Mucosa of descending colon (tissue), 3 donors: Measurements from ENCODE around the gene OBSL1. TPM values are rescaled to one million over a fixed set of nuclear protein-coding genes. Genes with fewer than 3 reads are reported as not detected.

ENCODE experiments used
- ATAC-seq: fragments of 200-7000 bp; cut with Tn5 transposase; one replicate; pipeline ENCODE4 v1.9.1; 2020; ENCODE audit warnings: mild to moderate bottlenecking, moderate library complexity
- DNase-seq, 3 donors: peaks; one replicate each; pipeline ENCODE4 v3.0.0-alpha.2; 2020
- H3K36me3 ChIP-seq: fragments of 200-600 bp; one replicate; pipeline ENCODE4 v1.8.0; 2021; ENCODE audit warnings: low read depth, mild to moderate bottlenecking
- H3K4me1 ChIP-seq: fragments of 200-600 bp; one replicate; pipeline ENCODE4 v1.8.0; 2021; ENCODE audit warnings: low read depth, mild to moderate bottlenecking
- H3K4me3 ChIP-seq: fragments of 200-600 bp; one replicate; pipeline ENCODE4 v1.8.0; 2021; ENCODE audit warnings: mild to moderate bottlenecking
- H3K9me3 ChIP-seq: fragments of 200-600 bp; one replicate; pipeline ENCODE4 v1.8.0; 2021; ENCODE audit warnings: mild to moderate bottlenecking
- CTCF ChIP-seq: fragments of 200-600 bp; IDR thresholded peaks from one replicate; pipeline ENCODE4 v1.8.0; 2022; ENCODE audit warnings: antibody characterized with exemption, mild to moderate bottlenecking
- intact Hi-C, 2 donors: fragments of 100-400 bp; cut with DNase I in 1 of 2; cut with micrococcal nuclease in 1 of 2; formaldehyde crosslinking; loops; one replicate each; pipeline versions ENCODE4 v1.11.0 to v1.11.1; 2022; cut with DNase I, micrococcal nuclease
- total RNA-seq, 3 donors: library from RNA; stranded (reverse); fragmentation: NEBNext Ultra II Directional in 2 of 3; extraction: Animal tissue kit (Norgen Biotek cat#: 25700) in 2 of 3; gene quantifications; one replicate each; pipeline versions ENCODE4 v1.2.1 to v1.2.4, GENCODE V29; 2021 to 2023
- donor health status: DM: no; HTN: no; CAD: no; lungs with moderate emphysema.
- donor health status: DM: no; HTN: no; CAD: no.
- donor health status: DM: no; HTN: yes; CAD: no.

The OBSL1 gene
- total RNA-seq, 3 donors from 2014 or later = 7.6 to 53.0 (median 12.6) TPM

DNA sequence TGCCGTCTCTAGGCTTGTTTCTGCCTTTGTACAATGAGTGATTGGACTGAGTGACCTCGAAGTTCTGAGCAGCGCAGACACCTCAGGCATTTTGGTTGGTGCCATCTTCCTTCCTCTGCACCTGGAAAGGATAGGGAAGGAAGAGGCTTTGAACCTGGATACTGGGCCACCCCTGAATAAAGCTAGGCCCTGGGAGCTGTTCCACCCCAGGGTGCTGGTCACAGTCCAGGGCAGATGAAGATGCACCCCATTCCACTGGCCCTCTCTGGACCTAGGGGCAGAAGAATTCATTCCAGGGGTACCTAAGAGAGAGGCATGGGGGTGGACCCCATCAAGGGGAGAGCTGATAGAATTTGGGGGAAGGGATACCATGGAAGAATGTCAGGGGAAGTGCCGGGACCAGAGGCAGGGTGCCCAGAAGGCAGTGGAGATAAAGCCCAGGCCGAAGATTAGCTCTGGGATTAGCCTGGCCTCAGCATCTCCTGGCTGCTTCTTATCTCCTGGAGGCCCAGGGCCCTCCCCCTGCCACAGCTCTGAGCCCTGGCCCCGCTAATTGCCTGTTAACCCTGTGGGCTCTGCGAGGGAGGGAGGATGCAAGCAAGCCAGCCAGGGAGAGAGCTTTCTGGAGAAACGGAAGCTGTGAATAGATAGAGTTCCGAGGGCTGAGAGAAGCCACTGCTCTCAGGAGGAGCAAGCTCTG lies 45.7 kb downstream of the OBSL1 start:
- intact Hi-C loops = loop anchor here in 1 of 2 donors (5.0 kb wide), 1 partner anchor 123 kb away; no protein-coding TSS in a partner anchor
- no peak for TF ChIP-seq CTCF
- no peaks in the 10 kb centered on the region for H3K4me1 ChIP-seq
- no peak overlapping the region for H3K4me3 ChIP-seq
- no peaks in the 10 kb centered on the region for H3K9me3 ChIP-seq
- DNase-seq = no peak
- no peaks in the 10 kb centered on the region for H3K36me3 ChIP-seq
- no peak for ATAC-seq

DNA sequence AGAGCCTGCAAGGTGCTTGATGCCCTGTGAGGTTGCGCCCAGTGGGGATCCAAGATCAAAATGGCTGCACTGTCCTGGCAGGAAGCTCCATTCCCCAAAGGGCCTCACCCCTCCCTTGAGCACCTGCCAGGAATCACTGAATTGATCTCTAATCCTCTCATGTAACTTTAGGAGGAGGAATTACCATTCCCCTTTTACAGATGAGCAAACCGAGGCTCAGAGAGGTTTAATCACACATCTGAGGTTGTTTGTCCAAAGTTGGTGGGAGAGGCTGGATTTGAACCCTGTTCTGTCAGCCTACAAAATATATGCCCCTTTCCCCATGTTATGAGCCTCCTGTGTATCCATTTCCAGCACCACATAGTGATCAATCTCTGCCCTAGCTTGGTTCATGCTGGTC lies 46.5 kb downstream of the OBSL1 start:
- H3K4me3 ChIP-seq = no peak overlapping the region
- DNase-seq (no peak), ATAC-seq (no peak)
- H3K9me3 ChIP-seq = no peaks in the 10 kb centered on the region
- H3K4me1 ChIP-seq = no peaks in the 10 kb centered on the region
- intact Hi-C loops = loop anchor here in 1 of 2 donors (5.0 kb wide), 1 partner anchor 123 kb away; no protein-coding TSS in a partner anchor
- H3K36me3 ChIP-seq = no peaks in the 10 kb centered on the region
- TF ChIP-seq CTCF = no peak

DNA sequence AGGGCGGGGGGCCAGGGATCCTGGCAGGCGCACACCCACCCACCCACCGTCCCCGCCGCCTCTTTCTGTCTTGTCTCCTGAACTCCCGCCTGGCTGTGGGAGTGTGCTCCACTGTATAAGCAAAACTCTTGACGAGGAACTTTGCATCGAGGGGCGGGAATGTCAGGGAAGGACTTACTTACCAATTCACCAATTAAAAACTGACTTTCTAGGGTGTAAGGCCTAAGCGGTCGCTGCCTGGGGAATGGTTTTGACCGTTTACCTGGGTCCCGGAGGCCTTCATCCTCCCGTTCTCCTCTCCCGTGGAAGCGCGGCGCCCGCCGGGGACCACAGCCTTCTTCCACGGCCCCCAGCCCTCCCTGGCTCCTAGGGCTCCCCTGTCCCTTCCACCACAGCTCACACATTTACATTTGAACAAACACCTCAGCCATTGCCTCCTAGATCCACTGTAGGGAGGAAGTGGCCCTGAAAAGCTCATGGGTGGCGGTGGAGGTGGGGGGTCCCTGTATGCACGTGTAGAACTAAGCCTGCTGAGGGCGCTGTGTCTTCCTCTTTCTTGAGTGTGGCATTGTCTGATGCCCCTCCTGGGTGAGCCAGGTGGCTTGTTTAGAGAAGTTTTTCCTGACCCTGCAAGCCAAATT lies 48.2 kb downstream of the OBSL1 start:
- DNase-seq (peak in 1 of 3 donors; percentile 25), ATAC-seq (no peak)
- no peaks in the 10 kb centered on the region for H3K9me3 ChIP-seq
- no peaks in the 10 kb centered on the region for H3K4me1 ChIP-seq
- intact Hi-C loops = no loop called here
- H3K4me3 ChIP-seq = no peak overlapping the region
- H3K36me3 ChIP-seq = no peaks in the 10 kb centered on the region
- no peak for TF ChIP-seq CTCF

DNA sequence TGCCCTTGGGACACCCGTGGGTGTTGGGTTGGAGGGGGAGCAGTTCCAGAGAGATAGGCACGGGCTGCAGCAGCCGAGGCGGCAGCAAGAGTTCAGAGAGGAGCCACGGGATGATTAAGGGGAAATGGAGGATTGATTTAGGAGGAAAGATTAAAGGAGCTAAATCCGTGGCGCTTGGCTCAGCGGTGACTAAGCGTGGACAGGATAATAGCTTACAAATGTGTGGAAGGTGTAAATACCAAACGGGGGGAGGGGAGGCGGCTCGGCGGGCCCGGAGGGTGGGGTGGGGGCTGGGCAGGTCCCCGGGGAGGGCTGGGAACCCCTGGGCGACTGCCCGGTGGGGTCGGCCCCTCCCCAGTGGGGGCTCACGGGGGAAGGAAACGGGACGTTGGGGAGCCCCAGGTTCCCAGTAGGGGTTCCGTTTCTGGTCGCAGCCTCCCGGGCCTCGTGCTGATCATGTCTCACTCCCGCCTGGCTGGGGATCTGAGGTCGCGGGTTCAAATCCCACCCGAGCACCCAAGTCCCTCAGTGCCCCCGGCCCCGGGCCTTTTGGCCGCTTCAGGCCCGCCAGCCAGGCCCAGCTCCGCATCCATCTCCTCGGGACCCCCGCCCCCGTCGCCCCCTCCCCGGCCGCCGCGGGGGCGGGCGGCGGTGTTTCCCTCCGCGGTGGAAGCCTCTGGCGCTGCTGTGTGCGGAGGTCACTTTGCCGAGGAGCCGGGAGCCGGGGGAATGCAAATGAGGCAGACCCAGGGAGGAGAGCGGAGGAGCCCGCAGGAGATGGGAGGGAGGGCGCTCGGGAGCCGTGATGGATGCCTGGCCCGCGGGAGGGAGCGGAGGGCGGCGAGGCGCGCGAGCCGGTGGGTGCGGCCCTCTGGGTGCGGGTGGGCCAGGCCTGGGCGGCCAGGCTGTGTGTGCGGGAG lies 49.0 kb downstream of the OBSL1 start:
- TF ChIP-seq CTCF = no peak
- no peaks in the 10 kb centered on the region for H3K9me3 ChIP-seq
- no peaks in the 10 kb centered on the region for H3K4me1 ChIP-seq
- H3K36me3 ChIP-seq = no peaks in the 10 kb centered on the region
- DNase-seq = peak in 1 of 3 donors; percentile 47
- H3K4me3 ChIP-seq = no peak overlapping the region
- intact Hi-C loops = no loop called here
- ATAC-seq = peak; percentile 16

GRCh38 chr2:219521066-219521880 lies 50.1 kb downstream of the OBSL1 start:
- Histone ChIP-seq H3K4me3 (no peak overlapping the region), H3K9me3 (no peaks in the 10 kb centered on the region), H3K4me1 (no peaks in the 10 kb centered on the region), H3K36me3 (no peaks in the 10 kb centered on the region)
- peak in 1 of 3 donors; percentile 47 for DNase-seq
- TF ChIP-seq CTCF = no peak
- intact Hi-C loops = no loop called here
- peak; percentile 36 for ATAC-seq
